Ectodermal cell (in vitro differentiated cells): ENCODE data around the gene ADNP2.

Experiments used
- H3K27ac ChIP-seq: 2 replicates; pipeline ENCODE4 v1.7.0; 2013; ENCODE audit warnings: mild to moderate bottlenecking, low read depth, low read length; ENCODE audit not compliant: insufficient read depth, poor library complexity, severe bottlenecking
- H3K27me3 ChIP-seq: 2 replicates; pipeline ENCODE4 v1.7.0; 2013; ENCODE audit warnings: mild to moderate bottlenecking, low read length; ENCODE audit not compliant: insufficient read depth, control insufficient read depth, poor library complexity, severe bottlenecking
- H3K36me3 ChIP-seq: one replicate; pipeline ENCODE4 v1.7.0; 2013; ENCODE audit warnings: low read length; ENCODE audit not compliant: control insufficient read depth, insufficient read depth
- H3K4me1 ChIP-seq: one replicate; pipeline ENCODE4 v1.7.0; 2013; ENCODE audit warnings: low read length; ENCODE audit not compliant: control insufficient read depth, insufficient read depth
- H3K4me3 ChIP-seq: 2 replicates; pipeline ENCODE4 v1.7.0; 2013; ENCODE audit warnings: low read depth, low read length, control low read depth; ENCODE audit not compliant: insufficient read depth
- H3K9me3 ChIP-seq: 2 replicates; pipeline ENCODE4 v1.7.0; 2013; ENCODE audit warnings: mild to moderate bottlenecking, low read length, moderate library complexity; ENCODE audit not compliant: control insufficient read depth
- WGBS, 2 experiments: methylation state at CpG; one replicate each; pipeline ENCODE4 v1.1.7; 2013; ENCODE audit warnings: missing lambda C conversion rate in 2 of 2; 5-methylcytosine and 5-hydroxymethylcytosine counted together

ADNP2 gene

GRCh38 chr18:80178935-80179818, 70.1 kb downstream of the ADNP2 start:
- H3K4me3 ChIP-seq, result no peak overlapping the region
- H3K4me1 ChIP-seq, result no peaks in the 10 kb centered on the region
- no peaks in the 10 kb centered on the region for H3K27me3 ChIP-seq
- WGBS, 2 experiments, result 93 to 94% methylated on average over 30 of the region's 30 CpGs
- no peaks in the 10 kb centered on the region for H3K36me3 ChIP-seq
- H3K9me3 ChIP-seq, result no peaks in the 10 kb centered on the region
- no peak overlapping the region for H3K27ac ChIP-seq

- Histone ChIP-seq H3K4me1 (no peaks in the 10 kb centered on the region), H3K4me3 (no peak overlapping the region), H3K27ac (no peak overlapping the region), H3K36me3 (no peaks in the 10 kb centered on the region), H3K27me3 (no peaks in the 10 kb centered on the region), H3K9me3 (no peaks in the 10 kb centered on the region)
- WGBS, 2 experiments, result 94 to 95% methylated on average over 20 of the region's 20 CpGs
These were observed 70.9 kb downstream of the ADNP2 start for GRCh38 chr18:80179857-80180558.

GRCh38 chr18:80180778-80181564, 71.9 kb downstream of the ADNP2 start:
- Histone ChIP-seq H3K4me3 (no peak overlapping the region), H3K9me3 (no peaks in the 10 kb centered on the region), H3K4me1 (no peaks in the 10 kb centered on the region), H3K36me3 (no peaks in the 10 kb centered on the region), H3K27ac (no peak overlapping the region), H3K27me3 (no peaks in the 10 kb centered on the region)
- WGBS, 2 experiments, result 95% methylated on average over 33 of the region's 33 CpGs

- H3K27me3 ChIP-seq, result no peaks in the 10 kb centered on the region
- H3K4me3 ChIP-seq, result no peak overlapping the region
- no peak overlapping the region for H3K27ac ChIP-seq
- no peaks in the 10 kb centered on the region for H3K36me3 ChIP-seq
- H3K4me1 ChIP-seq, result no peaks in the 10 kb centered on the region
- no peaks in the 10 kb centered on the region for H3K9me3 ChIP-seq
- WGBS, 2 experiments, result 85 to 89% methylated on average over 12 of the region's 12 CpGs
These were observed 72.8 kb downstream of the ADNP2 start for GRCh38 chr18:80181642-80182461.

- H3K27ac ChIP-seq, result no peak overlapping the region
- no peaks in the 10 kb centered on the region for H3K27me3 ChIP-seq
- H3K4me3 ChIP-seq, result no peak overlapping the region
- no peaks in the 10 kb centered on the region for H3K4me1 ChIP-seq
- no peaks in the 10 kb centered on the region for H3K9me3 ChIP-seq
- H3K36me3 ChIP-seq, result no peaks in the 10 kb centered on the region
- WGBS, 2 experiments, result 93% methylated on average over 9 of the region's 9 CpGs
These were observed 73.8 kb downstream of the ADNP2 start for GRCh38 chr18:80182855-80183254.

GRCh38 chr18:80183273-80184050, 74.4 kb downstream of the ADNP2 start:
- WGBS, 2 experiments, result 90 to 91% methylated on average over 13 of the region's 13 CpGs
- Histone ChIP-seq H3K4me1 (no peaks in the 10 kb centered on the region), H3K9me3 (no peaks in the 10 kb centered on the region), H3K36me3 (no peaks in the 10 kb centered on the region), H3K27ac (no peak overlapping the region), H3K4me3 (no peak overlapping the region), H3K27me3 (no peaks in the 10 kb centered on the region)

GRCh38 chr18:80184243-80184772, 75.2 kb downstream of the ADNP2 start:
- H3K27me3 ChIP-seq, result no peaks in the 10 kb centered on the region
- H3K4me3 ChIP-seq, result no peak overlapping the region
- WGBS, 2 experiments, result 93 to 94% methylated on average over 26 of the region's 26 CpGs
- H3K9me3 ChIP-seq, result no peaks in the 10 kb centered on the region
- no peaks in the 10 kb centered on the region for H3K4me1 ChIP-seq
- no peak overlapping the region for H3K27ac ChIP-seq
- H3K36me3 ChIP-seq, result no peaks in the 10 kb centered on the region

GRCh38 chr18:80185545-80185944, 76.5 kb downstream of the ADNP2 start:
- Histone ChIP-seq H3K36me3 (no peaks in the 10 kb centered on the region), H3K4me1 (no peaks in the 10 kb centered on the region), H3K4me3 (no peak overlapping the region), H3K27ac (no peak overlapping the region), H3K27me3 (no peaks in the 10 kb centered on the region), H3K9me3 (no peaks in the 10 kb centered on the region)
- 95 to 96% methylated on average over 12 of the region's 12 CpGs for WGBS, 2 experiments
